Measurements from ENCODE around the gene OTUD4.

Gene OTUD4

DNA sequence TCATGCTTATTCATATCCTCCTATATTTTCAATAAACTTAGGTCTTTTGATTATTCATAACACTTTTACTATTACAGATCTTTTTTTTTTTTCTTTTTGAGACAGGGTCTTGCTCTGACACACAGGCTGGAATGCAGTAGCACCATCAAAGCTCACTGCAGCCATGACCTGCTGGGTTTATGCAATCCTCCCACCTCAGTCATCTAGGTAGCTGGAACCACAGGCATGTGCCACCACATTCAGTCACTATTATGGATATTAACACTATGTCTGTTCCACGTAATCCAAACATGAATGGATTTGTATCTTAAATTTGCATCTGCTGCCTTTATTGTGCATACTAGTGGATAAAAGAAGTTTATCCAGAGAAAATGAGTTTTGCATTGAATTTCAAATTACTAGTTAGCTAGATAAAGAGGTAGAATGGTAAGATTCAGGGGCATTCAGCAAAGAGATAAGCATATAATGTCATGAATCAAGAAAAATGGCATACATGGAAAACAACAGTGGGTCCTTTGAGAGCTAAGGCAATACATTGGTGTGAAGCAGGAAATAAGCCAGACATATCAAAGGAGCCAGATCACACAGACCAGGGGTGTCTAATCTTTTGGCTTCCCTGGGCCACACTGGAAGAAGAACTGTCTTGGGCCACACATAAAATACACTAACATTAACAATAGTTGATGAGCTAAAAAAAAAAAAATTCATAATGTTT is 96.3 kb downstream of the OTUD4 start:
- H3K27ac ChIP-seq (ENCODE audit: extremely low read depth, low read depth, low read length), result no peak overlapping the region
- peaks cover 0 to 46% of the 10 kb centered on the region in 2 experiments; a peak in 2 of 3 replicates for H3K36me3 ChIP-seq (ENCODE audit: control insufficient read depth in 2 of 2, insufficient read depth in 1 of 2, low read length in 2 of 2)
- no peak for TF ChIP-seq REPIN1 (tag by site-specific recombination; IDR thresholded peaks at IDR 0.05; ENCODE audit: low read depth)
- TF ChIP-seq, protein P1, sequence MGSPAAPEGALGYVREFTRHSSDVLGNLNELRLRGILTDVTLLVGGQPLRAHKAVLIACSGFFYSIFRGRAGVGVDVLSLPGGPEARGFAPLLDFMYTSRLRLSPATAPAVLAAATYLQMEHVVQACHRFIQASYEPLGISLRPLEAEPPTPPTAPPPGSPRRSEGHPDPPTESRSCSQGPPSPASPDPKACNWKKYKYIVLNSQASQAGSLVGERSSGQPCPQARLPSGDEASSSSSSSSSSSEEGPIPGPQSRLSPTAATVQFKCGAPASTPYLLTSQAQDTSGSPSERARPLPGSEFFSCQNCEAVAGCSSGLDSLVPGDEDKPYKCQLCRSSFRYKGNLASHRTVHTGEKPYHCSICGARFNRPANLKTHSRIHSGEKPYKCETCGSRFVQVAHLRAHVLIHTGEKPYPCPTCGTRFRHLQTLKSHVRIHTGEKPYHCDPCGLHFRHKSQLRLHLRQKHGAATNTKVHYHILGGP (tag by site-specific recombination; IDR thresholded peaks at IDR 0.05), result no peak
- TF ChIP-seq, protein P2, sequence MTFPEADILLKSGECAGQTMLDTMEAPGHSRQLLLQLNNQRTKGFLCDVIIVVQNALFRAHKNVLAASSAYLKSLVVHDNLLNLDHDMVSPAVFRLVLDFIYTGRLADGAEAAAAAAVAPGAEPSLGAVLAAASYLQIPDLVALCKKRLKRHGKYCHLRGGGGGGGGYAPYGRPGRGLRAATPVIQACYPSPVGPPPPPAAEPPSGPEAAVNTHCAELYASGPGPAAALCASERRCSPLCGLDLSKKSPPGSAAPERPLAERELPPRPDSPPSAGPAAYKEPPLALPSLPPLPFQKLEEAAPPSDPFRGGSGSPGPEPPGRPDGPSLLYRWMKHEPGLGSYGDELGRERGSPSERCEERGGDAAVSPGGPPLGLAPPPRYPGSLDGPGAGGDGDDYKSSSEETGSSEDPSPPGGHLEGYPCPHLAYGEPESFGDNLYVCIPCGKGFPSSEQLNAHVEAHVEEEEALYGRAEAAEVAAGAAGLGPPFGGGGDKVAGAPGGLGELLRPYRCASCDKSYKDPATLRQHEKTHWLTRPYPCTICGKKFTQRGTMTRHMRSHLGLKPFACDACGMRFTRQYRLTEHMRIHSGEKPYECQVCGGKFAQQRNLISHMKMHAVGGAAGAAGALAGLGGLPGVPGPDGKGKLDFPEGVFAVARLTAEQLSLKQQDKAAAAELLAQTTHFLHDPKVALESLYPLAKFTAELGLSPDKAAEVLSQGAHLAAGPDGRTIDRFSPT (tag by site-specific recombination; IDR thresholded peaks at IDR 0.05), result no peak
- TF ChIP-seq ZNF664 (tag by site-specific recombination; IDR thresholded peaks at IDR 0.05), result no peak
- no peaks in the 10 kb centered on the region for H3K9me3 ChIP-seq (ENCODE audit: control insufficient read depth, insufficient read depth, low read depth, low read length)
- no peaks in the 10 kb centered on the region for H3K4me1 ChIP-seq (ENCODE audit: control insufficient read depth, insufficient read depth, low read length)
- CTCF ChIA-PET, result no interaction called here
- POLR2A ChIA-PET, result no interaction called here
- H3K4me3 ChIP-seq (ENCODE audit: low read depth, low read length), result no peak overlapping the region
